ENCODE data around the gene FAM219B.
"Not testable (repeated sequence)": the region's sequence is repeated elsewhere in the genome, so short reads cannot be mapped to it uniquely, and the experiment has no call there.

FAM219B gene

GRCh38 chr15:74892313-74892712 is 14.3 kb downstream of the FAM219B start:
- no peak for ATAC-seq
- Mint-ChIP-seq H3K4me1 (peaks cover 51% of the 10 kb centered on the region), H3K9me3 (no peaks in the 10 kb centered on the region), H3K27ac (peak overlapping the region; percentile 86), H3K36me3 (peaks cover 65% of the 10 kb centered on the region), H3K4me3 (no peak overlapping the region)
- DNase-seq (ENCODE audit: low spot score in 2 of 2), result no peak

GRCh38 chr15:74891469-74891868 is 15.2 kb downstream of the FAM219B start:
- peaks cover 51% of the 10 kb centered on the region for H3K4me1 Mint-ChIP-seq
- DNase-seq (ENCODE audit: low spot score in 2 of 2) (no peak), ATAC-seq (no peak)
- H3K36me3 Mint-ChIP-seq, result peaks cover 59% of the 10 kb centered on the region
- H3K4me3 Mint-ChIP-seq, result peak overlapping the region; percentile 87
- no peaks in the 10 kb centered on the region for H3K9me3 Mint-ChIP-seq
- H3K27ac Mint-ChIP-seq, result peak overlapping the region; percentile 65

DNA sequence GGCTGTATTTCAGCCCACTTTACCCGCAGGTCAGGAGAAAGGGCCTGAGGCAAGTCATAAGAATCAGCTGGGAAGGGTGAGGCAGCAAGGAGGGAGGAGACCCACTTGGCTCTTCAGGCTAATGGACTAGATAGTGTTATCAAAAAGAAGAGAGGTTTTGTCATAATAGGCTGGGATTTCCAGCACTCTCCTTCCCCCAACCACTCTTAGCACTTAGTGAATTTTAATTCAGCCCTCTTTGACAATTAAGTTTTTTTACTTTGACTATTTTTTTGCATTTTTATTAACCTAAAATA is 16.0 kb downstream of the FAM219B start:
- DNase-seq (ENCODE audit: low spot score in 2 of 2) (no peak), ATAC-seq (no peak)
- Mint-ChIP-seq H3K9me3 (no peaks in the 10 kb centered on the region), H3K4me1 (peaks cover 51% of the 10 kb centered on the region), H3K4me3 (peak overlapping the region; percentile 87), H3K27ac (peak overlapping the region; percentile 95), H3K36me3 (peaks cover 57% of the 10 kb centered on the region)

DNA sequence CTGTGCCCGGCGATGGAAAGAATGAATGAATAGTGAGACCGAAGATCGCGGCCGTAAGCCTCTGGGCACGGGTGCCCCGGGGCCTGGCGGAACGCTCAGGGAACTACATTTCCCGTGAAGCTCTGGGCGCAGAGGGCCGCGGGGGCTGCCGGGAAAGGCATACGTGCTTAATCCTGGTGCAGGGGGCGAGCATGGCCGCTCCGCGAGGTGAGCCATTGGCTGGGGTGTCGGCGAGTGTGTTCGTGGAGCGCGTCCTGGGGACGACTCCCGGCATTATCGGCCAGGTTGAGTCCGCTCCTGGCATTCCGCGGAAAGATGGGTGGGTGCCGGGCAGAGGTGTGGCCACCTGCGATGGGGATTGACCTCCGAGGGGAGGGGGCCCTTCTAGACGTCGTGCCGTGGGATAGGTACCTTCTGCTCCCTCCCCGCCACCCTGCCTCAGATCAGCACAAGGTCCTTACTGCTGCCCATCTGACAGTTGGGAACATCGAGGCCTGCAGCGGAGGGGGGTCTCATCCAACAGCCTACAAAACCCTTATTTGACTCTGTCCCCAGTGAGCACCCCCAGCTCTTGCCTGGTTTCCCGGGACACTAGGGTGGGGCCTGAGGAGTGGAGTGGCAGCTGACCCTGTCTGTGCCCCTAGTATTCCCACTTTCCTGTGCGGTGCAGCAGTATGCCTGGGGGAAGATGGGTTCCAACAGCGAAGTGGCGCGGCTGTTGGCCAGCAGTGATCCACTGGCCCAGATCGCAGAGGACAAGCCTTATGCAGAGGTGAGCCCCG is 16.6 kb downstream of the FAM219B start, which contains the start of gene MPI:
Gene MPI, plus strand, starts transcription at position 160 of the 782 bp plus-strand sequence. Its CDS starts 32 bp downstream, at position 192.
- peak within 1 kb of the TSS; percentile 95 for H3K27ac Mint-ChIP-seq
- ATAC-seq, result peak; percentile 98
- peak within 1 kb of the TSS; percentile 87 for H3K4me3 Mint-ChIP-seq
- peaks cover 51% of the 10 kb centered on the region for H3K4me1 Mint-ChIP-seq
- H3K9me3 Mint-ChIP-seq, result no peaks in the 10 kb centered on the region
- peak; percentile 77 to 93 for DNase-seq (ENCODE audit: low spot score in 2 of 2)
- peaks cover 52% of the 10 kb centered on the region for H3K36me3 Mint-ChIP-seq

DNA sequence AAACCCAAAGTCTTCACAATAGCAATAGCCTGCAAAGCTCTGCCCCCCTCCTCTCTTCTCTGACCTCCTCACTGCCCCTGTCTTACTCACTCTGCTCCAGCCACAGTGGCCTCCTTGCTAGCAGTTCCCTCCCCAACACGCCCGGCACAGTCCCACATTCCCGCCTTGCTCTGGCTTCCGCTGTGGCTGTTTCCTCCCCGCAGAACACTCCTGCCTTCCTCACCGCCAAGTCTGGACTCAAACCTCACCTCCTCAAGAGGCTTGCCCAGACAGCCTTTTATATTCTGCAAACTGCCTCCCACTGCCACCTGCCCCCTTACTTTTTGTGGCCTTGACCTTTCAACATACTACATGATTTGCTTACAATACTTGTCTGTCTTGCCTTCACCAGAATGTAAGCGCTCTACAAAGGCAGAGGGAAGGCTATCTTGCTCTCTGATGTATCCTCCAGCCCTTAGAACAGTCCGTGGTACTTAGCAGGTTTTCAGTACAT is 17.2 kb downstream of the FAM219B start:
- ATAC-seq (no peak), DNase-seq (ENCODE audit: low spot score in 2 of 2) (no peak)
- H3K4me1 Mint-ChIP-seq, result peaks cover 51% of the 10 kb centered on the region
- peak overlapping the region; percentile 95 for H3K27ac Mint-ChIP-seq
- peak overlapping the region; percentile 87 for H3K4me3 Mint-ChIP-seq
- H3K36me3 Mint-ChIP-seq, result peaks cover 45% of the 10 kb centered on the region
- no peaks in the 10 kb centered on the region for H3K9me3 Mint-ChIP-seq

DNA sequence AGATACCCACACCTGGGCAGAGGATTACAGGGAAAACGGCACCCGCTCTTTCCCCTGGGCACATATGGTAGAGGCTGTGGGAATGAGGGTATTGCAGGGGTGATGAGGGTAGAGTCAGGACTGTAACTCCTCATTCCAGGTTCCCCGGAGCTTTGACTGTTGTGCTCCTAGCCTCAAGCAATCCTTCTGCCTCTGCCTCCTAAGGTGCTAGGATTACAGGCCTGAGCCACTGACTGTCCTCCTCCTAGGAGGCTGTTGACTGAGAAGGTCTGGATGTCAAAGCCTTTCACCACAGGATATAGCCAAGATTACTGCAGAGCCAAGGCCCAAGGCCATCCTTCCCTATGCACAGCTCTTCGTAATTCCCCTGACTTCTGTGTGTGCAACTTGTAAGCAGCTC is 17.9 kb downstream of the FAM219B start:
- peaks cover 47% of the 10 kb centered on the region for H3K4me1 Mint-ChIP-seq
- H3K9me3 Mint-ChIP-seq, result no peaks in the 10 kb centered on the region
- peaks cover 38% of the 10 kb centered on the region for H3K36me3 Mint-ChIP-seq
- H3K4me3 Mint-ChIP-seq, result peak overlapping the region; percentile 87
- H3K27ac Mint-ChIP-seq, result peak overlapping the region; percentile 95
- ATAC-seq, result no peak
- no peak for DNase-seq (ENCODE audit: low spot score in 2 of 2)

DNA sequence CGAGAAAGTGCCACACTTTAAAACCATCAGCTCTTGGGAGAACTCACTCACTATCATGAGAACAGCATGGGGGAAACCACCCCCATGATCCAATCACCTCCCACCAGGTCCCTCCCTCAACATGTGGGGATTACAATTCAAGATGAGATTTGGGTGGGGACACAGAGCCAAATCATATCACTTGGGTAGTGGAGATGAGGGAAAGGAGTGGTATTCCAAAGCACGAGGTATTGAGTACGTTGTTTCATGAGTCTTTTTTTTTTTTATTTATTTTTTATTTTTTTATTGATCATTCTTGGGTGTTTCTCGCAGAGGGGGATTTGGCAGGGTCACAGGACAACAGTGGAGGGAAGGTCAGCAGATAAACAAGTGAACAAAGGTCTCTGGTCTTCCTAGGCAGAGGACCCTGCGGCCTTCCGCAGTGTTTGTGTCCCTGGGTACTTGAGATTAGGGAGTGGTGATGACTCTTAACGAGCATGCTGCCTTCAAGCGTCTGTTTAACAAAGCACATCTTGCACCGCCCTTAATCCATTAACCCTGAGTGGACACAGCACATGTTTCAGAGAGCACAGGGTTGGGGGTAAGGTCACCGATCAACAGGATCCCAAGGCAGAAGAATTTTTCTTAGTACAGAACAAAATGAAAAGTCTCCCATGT is 19.0 kb downstream of the FAM219B start:
- H3K36me3 Mint-ChIP-seq, result peaks cover 27% of the 10 kb centered on the region
- H3K9me3 Mint-ChIP-seq; H3K4me3 Mint-ChIP-seq; DNase-seq (ENCODE audit: low spot score in 2 of 2); ATAC-seq: not testable (repeated sequence)
- H3K4me1 Mint-ChIP-seq, result peaks cover 37% of the 10 kb centered on the region
- H3K27ac Mint-ChIP-seq, result peak overlapping the region; percentile 21

GRCh38 chr15:74885461-74885860 is 21.2 kb downstream of the FAM219B start:
- Mint-ChIP-seq H3K4me1 (peaks cover 17% of the 10 kb centered on the region), H3K27ac (no peak overlapping the region), H3K4me3 (no peak overlapping the region), H3K36me3 (peaks cover 10% of the 10 kb centered on the region), H3K9me3 (no peaks in the 10 kb centered on the region)
- ATAC-seq, result no peak
- DNase-seq (ENCODE audit: low spot score in 2 of 2), result no peak

GRCh38 chr15:74884428-74885223 is 22.0 kb downstream of the FAM219B start:
- H3K36me3 Mint-ChIP-seq, result peaks cover 1% of the 10 kb centered on the region
- no peaks in the 10 kb centered on the region for H3K9me3 Mint-ChIP-seq
- no peak overlapping the region for H3K4me3 Mint-ChIP-seq
- H3K27ac Mint-ChIP-seq, result peak overlapping the region; percentile 34
- DNase-seq (ENCODE audit: low spot score in 2 of 2) (no peak), ATAC-seq (no peak)
- H3K4me1 Mint-ChIP-seq, result peaks cover 9% of the 10 kb centered on the region

GRCh38 chr15:74882528-74882927 is 24.1 kb downstream of the FAM219B start:
- Mint-ChIP-seq H3K27ac (no peak overlapping the region), H3K4me1 (no peaks in the 10 kb centered on the region), H3K9me3 (no peaks in the 10 kb centered on the region), H3K36me3 (no peaks in the 10 kb centered on the region), H3K4me3 (no peak overlapping the region)
- ATAC-seq (no peak), DNase-seq (ENCODE audit: low spot score in 2 of 2) (no peak)

DNA sequence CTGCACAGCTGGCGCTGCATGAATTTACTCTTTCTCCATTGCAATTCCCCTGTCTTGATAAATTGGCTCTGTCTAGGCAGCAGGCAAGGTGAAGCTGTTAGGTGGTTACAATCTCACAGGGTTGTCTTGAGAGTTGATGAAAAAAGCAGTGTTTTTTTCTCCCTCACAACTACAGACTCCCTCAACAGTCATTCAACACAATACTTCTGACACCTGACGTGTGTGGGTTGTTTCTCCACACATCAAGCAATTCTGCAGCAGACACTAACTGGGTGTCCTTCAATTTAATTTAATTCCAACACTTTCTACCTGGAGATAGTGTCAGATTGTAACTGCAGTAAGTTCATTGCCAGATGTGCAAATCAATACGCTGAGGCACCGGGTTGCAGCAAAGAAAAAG is 28.4 kb downstream of the FAM219B start:
- no peaks in the 10 kb centered on the region for H3K9me3 Mint-ChIP-seq
- DNase-seq (ENCODE audit: low spot score in 2 of 2), result no peak
- ATAC-seq, result no peak
- H3K27ac Mint-ChIP-seq, result no peak overlapping the region
- H3K4me3 Mint-ChIP-seq, result no peak overlapping the region
- H3K36me3 Mint-ChIP-seq, result no peaks in the 10 kb centered on the region
- peaks cover 13% of the 10 kb centered on the region for H3K4me1 Mint-ChIP-seq

DNA sequence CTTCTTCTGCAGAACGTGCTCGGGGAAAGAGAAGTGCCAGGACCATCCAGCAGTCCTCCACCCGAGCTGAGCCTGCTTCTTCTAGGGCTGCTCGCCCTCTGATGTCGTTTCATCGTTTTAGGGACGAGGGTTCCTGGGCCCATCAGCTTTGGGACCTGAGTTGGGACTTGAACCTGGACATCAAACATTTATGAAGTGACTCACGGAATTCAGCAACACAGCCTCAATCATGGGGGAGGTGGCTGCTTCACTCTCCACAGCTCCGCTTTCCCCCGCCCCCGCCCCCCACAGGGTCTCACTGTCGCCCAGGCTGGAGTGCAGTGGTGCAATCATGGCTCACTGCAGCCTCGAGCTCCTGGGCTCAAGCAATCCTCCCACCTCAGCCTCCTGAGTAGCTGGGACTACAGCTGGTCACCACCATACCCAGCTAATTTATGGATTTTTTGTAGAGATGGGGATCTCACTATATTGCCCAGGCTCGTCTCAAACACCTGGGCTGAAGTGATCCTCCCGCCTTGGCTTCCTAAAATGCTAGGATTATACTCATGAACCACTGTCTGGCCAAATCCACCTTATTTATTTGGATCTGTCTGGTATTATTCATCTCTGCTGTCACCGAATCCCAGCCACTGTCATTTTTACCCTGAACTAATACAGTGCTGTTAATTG is 32.8 kb downstream of the FAM219B start:
- Mint-ChIP-seq H3K36me3 (peaks cover 37% of the 10 kb centered on the region), H3K9me3 (no peaks in the 10 kb centered on the region), H3K4me1 (peaks cover 52% of the 10 kb centered on the region), H3K27ac (peak overlapping the region; percentile 98), H3K4me3 (peak overlapping the region; percentile 100)
- ATAC-seq (no peak), DNase-seq (ENCODE audit: low spot score in 2 of 2) (no peak)

GRCh38 chr15:74873036-74873755 is 33.5 kb downstream of the FAM219B start, which contains the start of gene SCAMP2:
SCAMP2 (minus strand) TSS chr15:74873365; CDS start chr15:74873255, 110 bp downstream.
- DNase-seq (ENCODE audit: low spot score in 2 of 2) (peak; percentile 86 to 97), ATAC-seq (peak; percentile 87)
- peak within 1 kb of the TSS; percentile 100 for H3K4me3 Mint-ChIP-seq
- H3K4me1 Mint-ChIP-seq, result peaks cover 59% of the 10 kb centered on the region
- H3K36me3 Mint-ChIP-seq, result peaks cover 44% of the 10 kb centered on the region
- peak within 1 kb of the TSS; percentile 98 for H3K27ac Mint-ChIP-seq
- no peaks in the 10 kb centered on the region for H3K9me3 Mint-ChIP-seq

- peak overlapping the region; percentile 100 for H3K4me3 Mint-ChIP-seq
- H3K27ac Mint-ChIP-seq, result peak overlapping the region; percentile 98
- H3K4me1 Mint-ChIP-seq, result peaks cover 64% of the 10 kb centered on the region
- H3K9me3 Mint-ChIP-seq, result no peaks in the 10 kb centered on the region
- DNase-seq (ENCODE audit: low spot score in 2 of 2) (no peak), ATAC-seq (no peak)
- H3K36me3 Mint-ChIP-seq, result peaks cover 49% of the 10 kb centered on the region
Measured at GRCh38 chr15:74872702-74873035, 34.0 kb downstream of the FAM219B start.
